Activated naive CD4-positive, alpha-beta T cell treated with anti-CD3 and anti-CD28 coated beads, Interleukin-2, amount 50 U/mL, for 24 hours (primary cell): ENCODE measurements around the gene ZNF223.

Experiments used
- H3K27ac Mint-ChIP-seq: one replicate; pipeline ENCODE4 v1.8.0; 2021; ENCODE audit warnings: mild to moderate bottlenecking, mixed read lengths
- H3K27me3 Mint-ChIP-seq: one replicate; pipeline ENCODE4 v1.8.0; 2021; ENCODE audit warnings: mixed read lengths
- H3K36me3 Mint-ChIP-seq: one replicate; pipeline ENCODE4 v1.8.0; 2021; ENCODE audit warnings: mixed read lengths
- H3K4me1 Mint-ChIP-seq: one replicate; pipeline ENCODE4 v1.8.0; 2021; ENCODE audit warnings: mixed read lengths
- H3K4me3 Mint-ChIP-seq: one replicate; pipeline ENCODE4 v1.8.0; 2021; ENCODE audit warnings: mild to moderate bottlenecking, mixed read lengths
- H3K9me3 Mint-ChIP-seq: one replicate; pipeline ENCODE4 v1.8.0; 2021; ENCODE audit warnings: mixed read lengths

ZNF223 gene

DNA sequence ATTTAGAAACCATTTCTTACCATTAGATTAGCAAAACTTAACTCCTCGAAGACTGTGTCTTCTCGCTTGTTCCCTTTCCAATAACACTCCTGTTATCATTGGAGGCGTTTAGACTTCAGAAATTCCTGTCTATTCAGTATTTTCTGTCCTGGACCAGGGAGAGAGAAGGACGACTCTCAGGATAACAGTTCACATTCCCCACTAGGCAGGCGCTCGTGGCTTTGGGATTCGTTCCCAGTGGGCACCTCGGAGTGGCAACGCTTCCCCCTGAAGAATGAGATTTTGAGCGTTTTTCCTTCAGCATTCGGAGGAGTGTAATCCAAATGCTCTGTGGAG, 60.9 kb downstream of the ZNF223 start:
- Mint-ChIP-seq H3K9me3 (peaks cover 14% of the 10 kb centered on the region), H3K4me3 (peak overlapping the region; percentile 98), H3K27ac (peak overlapping the region; percentile 92), H3K4me1 (peaks cover 31% of the 10 kb centered on the region), H3K27me3 (no peaks in the 10 kb centered on the region), H3K36me3 (peaks cover 24% of the 10 kb centered on the region)

DNA sequence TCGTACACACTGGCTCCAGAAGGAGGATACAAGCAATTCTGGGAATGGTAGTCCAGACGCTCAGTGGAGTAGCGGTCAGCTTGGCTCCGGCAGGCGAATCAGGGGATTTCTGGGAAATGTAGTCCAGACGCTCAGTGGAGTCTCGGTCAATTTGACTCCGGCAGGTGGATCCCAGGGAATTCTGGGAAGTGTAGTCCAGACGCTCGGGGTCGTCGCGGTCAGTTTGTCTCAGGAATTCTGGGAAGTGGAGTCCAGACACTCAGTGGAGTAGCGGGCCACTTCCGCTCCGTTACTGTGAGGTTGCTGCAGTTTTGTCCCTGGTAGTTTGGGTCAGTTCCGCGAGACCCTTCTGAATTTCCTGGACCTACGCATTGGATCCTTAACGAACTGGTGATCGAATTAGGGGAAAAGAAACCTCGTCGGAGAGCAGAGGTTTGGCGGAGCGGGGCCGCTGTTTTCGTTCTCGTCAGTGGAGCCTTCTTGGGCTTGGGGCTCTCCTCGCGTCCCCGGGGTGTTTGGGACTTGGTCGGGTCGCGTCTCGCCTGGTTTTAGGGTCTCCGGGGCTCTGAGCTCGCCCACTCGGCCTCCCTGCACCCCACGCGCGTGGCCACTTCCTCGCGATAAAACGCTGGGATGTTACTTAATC, 61.4 kb downstream of the ZNF223 start, which contains the start of gene ZNF225:
Gene ZNF225 (plus strand): TSS at position 262 of the 646 bp plus-strand sequence. CDS start 2,429 bp downstream, outside the sequence.
- Mint-ChIP-seq H3K4me1 (peaks cover 31% of the 10 kb centered on the region), H3K36me3 (peaks cover 22% of the 10 kb centered on the region)

DNA sequence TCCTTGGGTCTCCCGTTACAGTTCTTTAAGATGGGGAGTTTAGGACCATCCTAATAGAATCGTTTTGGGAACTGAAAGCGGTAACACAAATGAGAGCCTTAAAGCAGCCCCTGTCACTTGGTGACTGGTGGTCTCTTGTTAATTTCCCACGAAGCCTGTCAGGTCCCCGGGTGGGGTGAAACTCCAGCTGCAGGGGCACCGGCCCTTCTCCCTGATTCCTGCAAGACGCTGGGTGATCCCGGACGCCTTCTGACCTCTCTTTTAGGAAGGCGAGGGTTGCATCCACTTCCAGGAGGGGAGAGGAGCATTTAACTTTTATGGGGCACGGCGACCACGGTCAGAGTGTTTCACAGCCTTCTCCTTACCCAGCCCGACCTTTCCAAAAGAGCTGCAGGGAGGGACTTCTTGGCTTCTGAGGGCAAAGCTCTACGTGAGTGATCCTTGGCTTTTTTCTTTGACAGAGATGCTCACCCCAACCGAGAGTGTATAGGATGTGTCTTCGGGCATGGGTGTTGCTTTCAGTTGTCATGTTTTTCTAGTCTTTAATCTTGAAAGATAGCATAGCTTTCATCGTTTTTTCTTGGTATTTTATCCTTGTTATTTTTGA, 62.1 kb downstream of the ZNF223 start:
- H3K4me3 Mint-ChIP-seq = peak overlapping the region; percentile 98
- H3K27me3 Mint-ChIP-seq = no peaks in the 10 kb centered on the region
- H3K4me1 Mint-ChIP-seq = peaks cover 31% of the 10 kb centered on the region
- H3K9me3 Mint-ChIP-seq = peaks cover 12% of the 10 kb centered on the region
- peaks cover 26% of the 10 kb centered on the region for H3K36me3 Mint-ChIP-seq
- H3K27ac Mint-ChIP-seq = peak overlapping the region; percentile 23

More for the DNA sequence above, 61.4 kb downstream of the ZNF223 start, which contains the start of gene ZNF225:
- H3K9me3 Mint-ChIP-seq = peaks cover 12% of the 10 kb centered on the region
- peak within 1 kb of the TSS; percentile 92 for H3K27ac Mint-ChIP-seq
- H3K4me3 Mint-ChIP-seq = peak within 1 kb of the TSS; percentile 98
- H3K27me3 Mint-ChIP-seq = no peaks in the 10 kb centered on the region
